Upper lobe of right lung (tissue), 1 donor: ENCODE measurements around the gene DHX34. TPM values are rescaled to one million over a fixed set of nuclear protein-coding genes. Genes with fewer than 3 reads are reported as not detected.

Experiments used
- ATAC-seq: fragments of 200-7000 bp; cut with Tn5 transposase; one replicate; pipeline ENCODE4 v1.9.1; 2020; ENCODE audit warnings: mild to moderate bottlenecking, moderate library complexity
- DNase-seq: peaks from one replicate; pipeline ENCODE4 v3.0.0-alpha.2; 2020
- H3K27ac ChIP-seq: fragments of 200-600 bp; one replicate; pipeline ENCODE4 v1.8.0; 2022
- H3K27me3 ChIP-seq: fragments of 200-600 bp; one replicate; pipeline ENCODE4 v1.8.0; 2022; ENCODE audit warnings: mild to moderate bottlenecking
- H3K36me3 ChIP-seq: fragments of 200-600 bp; one replicate; pipeline ENCODE4 v1.8.0; 2022
- H3K4me1 ChIP-seq: fragments of 200-600 bp; one replicate; pipeline ENCODE4 v1.8.0; 2022
- H3K4me3 ChIP-seq: fragments of 200-600 bp; one replicate; pipeline ENCODE4 v1.8.0; 2022; ENCODE audit warnings: mild to moderate bottlenecking
- H3K9me3 ChIP-seq: fragments of 200-600 bp; one replicate; pipeline ENCODE4 v1.8.0; 2022
- intact Hi-C: fragments of 100-400 bp; cut with DNase I; formaldehyde crosslinking; loops from one replicate; pipeline ENCODE4 v1.11.0; 2022
- total RNA-seq: library from RNA; stranded (reverse); fragmentation: NEBNext Ultra II Directional; extraction: Animal tissue kit (Norgen Biotek cat#: 25700); gene quantifications from one replicate; pipeline ENCODE4 v1.2.1, GENCODE V29; 2021
- TF ChIP-seq, protein P1 (sequence below): fragments of 200-600 bp; IDR thresholded peaks from one replicate; pipeline ENCODE4 v1.8.0; 2022; ENCODE audit warnings: antibody characterized with exemption
- donor health status: DM: no; HTN: yes; CAD: no; lungs with severe emphysema.

Gene DHX34
- total RNA-seq, 1 donor from 2014 or later: 15.8 TPM

DNA sequence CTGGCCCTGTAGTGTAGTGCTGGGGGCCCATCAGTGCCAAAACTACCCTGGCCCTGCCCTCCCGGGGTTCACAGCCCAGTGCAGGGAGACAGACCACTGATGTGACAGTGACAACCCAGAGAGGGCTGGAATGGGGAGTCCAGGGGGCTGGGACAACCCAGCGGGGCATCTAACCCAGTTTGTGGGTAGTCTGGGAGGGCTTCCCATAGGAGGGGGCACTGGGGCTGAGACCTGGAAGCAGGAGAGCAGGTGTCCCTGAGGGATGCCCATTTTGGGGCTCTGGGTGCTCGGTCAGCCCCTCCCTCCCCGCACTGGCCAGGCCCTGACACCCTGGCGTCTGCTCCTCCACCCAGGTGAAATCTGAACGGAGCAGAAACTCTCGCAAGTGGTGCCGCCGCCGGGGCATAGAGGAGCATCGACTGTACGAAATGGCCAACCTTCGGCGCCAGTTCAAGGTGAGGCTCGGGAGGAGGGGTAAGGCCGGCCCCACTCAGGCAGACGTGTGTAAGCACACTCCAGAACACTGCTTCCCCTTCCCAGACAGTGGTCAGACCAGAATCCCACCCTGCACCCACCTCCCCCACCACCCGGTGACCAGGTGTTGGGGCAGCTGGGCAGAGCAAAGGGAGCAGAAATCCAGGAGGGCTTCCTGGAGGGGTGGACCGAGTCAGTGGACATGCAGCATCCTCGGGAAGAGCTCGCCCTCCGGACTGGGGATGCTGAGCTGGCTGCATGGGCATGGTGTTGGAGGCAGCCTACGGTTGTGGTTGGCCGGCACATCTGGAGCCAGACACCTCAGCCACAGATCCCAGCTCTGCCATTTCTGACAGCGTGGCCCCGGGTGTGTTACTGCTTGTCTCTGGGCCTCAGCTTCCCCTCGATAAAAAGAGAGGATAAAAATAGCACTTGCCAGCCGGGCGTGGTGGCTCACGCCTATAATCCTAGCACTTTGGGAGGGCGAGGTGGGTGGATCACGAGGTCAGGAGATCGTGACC is 24.4 kb downstream of the DHX34 start:
- Histone ChIP-seq H3K4me3 (no peak overlapping the region), H3K36me3 (peaks cover 87% of the 10 kb centered on the region), H3K4me1 (no peaks in the 10 kb centered on the region), H3K27me3 (no peaks in the 10 kb centered on the region), H3K27ac (no peak overlapping the region), H3K9me3 (no peaks in the 10 kb centered on the region)
- ATAC-seq (no peak), DNase-seq (no peak)
- TF ChIP-seq, protein P1, sequence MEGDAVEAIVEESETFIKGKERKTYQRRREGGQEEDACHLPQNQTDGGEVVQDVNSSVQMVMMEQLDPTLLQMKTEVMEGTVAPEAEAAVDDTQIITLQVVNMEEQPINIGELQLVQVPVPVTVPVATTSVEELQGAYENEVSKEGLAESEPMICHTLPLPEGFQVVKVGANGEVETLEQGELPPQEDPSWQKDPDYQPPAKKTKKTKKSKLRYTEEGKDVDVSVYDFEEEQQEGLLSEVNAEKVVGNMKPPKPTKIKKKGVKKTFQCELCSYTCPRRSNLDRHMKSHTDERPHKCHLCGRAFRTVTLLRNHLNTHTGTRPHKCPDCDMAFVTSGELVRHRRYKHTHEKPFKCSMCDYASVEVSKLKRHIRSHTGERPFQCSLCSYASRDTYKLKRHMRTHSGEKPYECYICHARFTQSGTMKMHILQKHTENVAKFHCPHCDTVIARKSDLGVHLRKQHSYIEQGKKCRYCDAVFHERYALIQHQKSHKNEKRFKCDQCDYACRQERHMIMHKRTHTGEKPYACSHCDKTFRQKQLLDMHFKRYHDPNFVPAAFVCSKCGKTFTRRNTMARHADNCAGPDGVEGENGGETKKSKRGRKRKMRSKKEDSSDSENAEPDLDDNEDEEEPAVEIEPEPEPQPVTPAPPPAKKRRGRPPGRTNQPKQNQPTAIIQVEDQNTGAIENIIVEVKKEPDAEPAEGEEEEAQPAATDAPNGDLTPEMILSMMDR: no peak
- intact Hi-C loops: no loop called here

DNA sequence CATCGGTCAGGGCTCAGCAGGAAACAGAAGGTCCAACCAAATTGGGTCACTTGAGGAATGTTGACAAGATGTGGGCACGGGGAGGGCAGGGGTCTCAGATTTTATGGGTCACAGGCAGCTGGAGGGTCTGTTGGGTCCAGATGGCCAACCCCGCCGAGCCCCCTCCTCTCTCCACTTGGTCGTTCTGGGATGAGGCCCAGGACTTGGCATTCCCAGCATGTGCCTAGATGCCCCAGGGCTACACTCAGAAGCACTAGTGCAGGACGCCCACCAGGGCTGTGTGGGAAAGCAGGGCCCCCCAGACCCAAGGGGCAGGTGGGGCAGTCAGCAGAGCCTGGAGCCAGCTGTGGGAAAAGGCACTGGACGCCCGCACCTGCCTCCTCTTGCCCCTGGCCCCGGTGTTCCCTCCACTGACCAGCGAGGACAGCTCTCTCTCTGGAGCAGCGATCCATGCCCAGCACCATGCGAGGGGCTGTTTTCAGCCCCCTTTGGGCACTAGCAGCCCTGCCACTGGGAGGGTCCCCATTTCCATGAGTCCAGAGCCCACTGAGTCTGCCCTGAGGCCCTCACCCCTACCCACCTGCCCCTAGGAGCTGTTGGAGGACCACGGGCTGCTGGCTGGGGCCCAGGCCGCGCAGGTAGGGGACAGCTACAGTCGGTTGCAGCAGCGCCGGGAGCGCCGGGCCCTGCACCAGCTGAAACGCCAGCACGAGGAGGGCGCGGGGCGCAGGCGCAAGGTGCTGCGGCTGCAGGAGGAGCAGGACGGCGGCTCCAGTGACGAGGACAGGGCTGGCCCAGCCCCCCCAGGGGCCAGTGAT is 26.0 kb downstream of the DHX34 start:
- no peaks in the 10 kb centered on the region for H3K9me3 ChIP-seq
- intact Hi-C loops: no loop called here
- no peak overlapping the region for H3K4me3 ChIP-seq
- H3K4me1 ChIP-seq: no peaks in the 10 kb centered on the region
- H3K27ac ChIP-seq: no peak overlapping the region
- DNase-seq (no peak), ATAC-seq (no peak)
- H3K27me3 ChIP-seq: no peaks in the 10 kb centered on the region
- peaks cover 85% of the 10 kb centered on the region for H3K36me3 ChIP-seq
- TF ChIP-seq, protein P1: no peak

DNA sequence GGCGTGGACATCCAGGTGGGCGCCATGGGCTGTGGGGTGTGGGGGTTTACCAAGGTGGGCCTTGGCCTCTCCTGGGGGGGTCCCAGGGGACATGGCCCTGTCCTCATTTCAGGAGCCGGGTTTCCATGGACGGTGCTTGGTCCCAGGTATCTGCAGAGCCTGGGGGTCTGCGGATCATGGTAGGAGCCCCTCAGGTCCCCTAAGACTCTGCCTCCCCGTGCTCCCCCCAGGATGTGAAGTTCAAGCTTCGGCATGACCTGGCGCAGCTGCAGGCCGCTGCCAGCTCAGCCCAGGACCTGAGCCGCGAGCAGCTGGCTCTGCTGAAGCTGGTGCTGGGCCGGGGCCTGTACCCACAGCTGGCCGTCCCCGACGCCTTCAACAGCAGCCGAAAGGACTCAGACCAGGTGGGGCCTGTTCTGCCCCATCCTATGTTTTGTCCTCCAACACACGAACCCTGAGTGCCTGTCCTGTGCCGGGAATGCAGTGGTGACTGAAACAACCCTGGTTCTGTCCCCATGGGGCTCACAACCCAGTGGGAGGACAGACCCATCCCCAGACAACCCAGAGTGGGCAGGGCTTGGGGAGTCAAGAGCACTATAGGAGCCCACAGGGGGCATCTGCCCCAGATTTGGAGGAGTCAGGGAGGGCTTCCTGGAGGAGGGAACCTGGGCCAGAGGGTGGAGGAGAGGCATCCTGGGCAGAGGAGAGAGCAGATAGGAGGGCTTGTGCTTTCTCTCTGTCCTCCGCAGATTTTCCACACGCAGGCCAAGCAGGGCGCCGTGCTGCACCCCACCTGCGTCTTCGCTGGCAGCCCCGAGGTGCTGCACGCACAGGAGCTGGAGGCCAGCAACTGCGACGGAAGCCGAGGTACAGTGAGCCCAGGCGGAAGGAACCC is 26.8 kb downstream of the DHX34 start:
- Histone ChIP-seq H3K4me1 (no peaks in the 10 kb centered on the region), H3K27me3 (no peaks in the 10 kb centered on the region), H3K4me3 (no peak overlapping the region), H3K9me3 (no peaks in the 10 kb centered on the region), H3K27ac (no peak overlapping the region), H3K36me3 (peaks cover 84% of the 10 kb centered on the region)
- no peak for ATAC-seq
- intact Hi-C loops: no loop called here
- no peak for DNase-seq
- TF ChIP-seq, protein P1: no peak

DNA sequence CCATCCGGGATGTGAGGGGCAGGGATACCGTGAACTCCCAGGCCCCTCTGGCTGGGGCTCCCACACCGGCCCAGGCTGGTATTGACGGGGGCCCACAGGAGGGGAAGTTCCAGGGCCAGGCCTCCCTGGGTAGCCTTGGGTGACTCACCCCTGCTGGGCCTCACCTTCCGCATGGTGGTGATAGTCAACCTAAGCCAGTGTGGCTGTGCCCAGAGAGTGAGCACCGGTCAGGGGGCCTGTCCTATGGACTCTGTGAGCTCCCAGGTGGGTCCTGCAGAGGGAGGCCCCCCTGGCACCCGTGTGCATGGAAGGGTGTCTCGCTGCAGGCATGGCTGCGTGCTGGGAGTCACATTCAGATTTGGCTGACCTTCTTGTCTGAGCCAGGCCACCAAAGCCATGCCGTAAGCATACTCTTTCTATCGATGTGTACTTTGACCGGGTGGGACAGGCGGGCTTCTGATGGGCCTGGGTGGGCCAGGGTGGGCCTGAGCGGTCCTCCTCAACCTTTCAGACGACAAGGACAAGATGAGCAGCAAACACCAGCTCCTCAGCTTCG is 27.6 kb downstream of the DHX34 start:
- intact Hi-C loops: no loop called here

More for the DNA sequence above, 27.6 kb downstream of the DHX34 start:
- Histone ChIP-seq H3K4me3 (no peak overlapping the region), H3K27ac (no peak overlapping the region), H3K27me3 (no peaks in the 10 kb centered on the region), H3K4me1 (no peaks in the 10 kb centered on the region), H3K36me3 (peaks cover 85% of the 10 kb centered on the region), H3K9me3 (no peaks in the 10 kb centered on the region)
- TF ChIP-seq, protein P1: no peak
- no peak for ATAC-seq
- no peak for DNase-seq
